ENCODE measurements around the gene HSPBAP1. TPM values are rescaled to one million over a fixed set of nuclear protein-coding genes. Genes with fewer than 3 reads are reported as not detected.
"Not testable (repeated sequence)": the region's sequence is repeated elsewhere in the genome, so short reads cannot be mapped to it uniquely, and the experiment has no call there.

The HSPBAP1 gene
- total RNA-seq, 4 donors from 2014 or later: 9.6 to 19.0 (median 11.0) TPM

- TF ChIP-seq POLR2A (IDR thresholded peaks at IDR 0.05) (no peak), CTCF (IDR thresholded peaks at IDR 0.05) (no peak)
- WGBS, 2 donors: 76 to 80% methylated on average over 3 of the region's 3 CpGs
These were observed 66.3 kb downstream of the HSPBAP1 start for GRCh38 chr3:122727294-122727693.

GRCh38 chr3:122725106-122725505, 68.5 kb downstream of the HSPBAP1 start:
- no peak overlapping the region for H3K4me3 ChIP-seq (ENCODE audit: low read depth, poor library complexity, severe bottlenecking)
- intact Hi-C loops (cut with DNase I; ENCODE audit: low total_unique reads): no loop called here
- no peak for DNase-seq (ENCODE audit: low spot score in 2 of 2)
- WGBS, 2 donors: 96 to 97% methylated on average over 20 of the region's 20 CpGs
- TF ChIP-seq CTCF (IDR thresholded peaks at IDR 0.05) (no peak), POLR2A (IDR thresholded peaks at IDR 0.05) (no peak)

More at GRCh38 chr3:122727294-122727693, 66.3 kb downstream of the HSPBAP1 start:
- intact Hi-C loops (cut with DNase I; ENCODE audit: low total_unique reads): no loop called here
- H3K4me3 ChIP-seq (ENCODE audit: low read depth, poor library complexity, severe bottlenecking): no peak overlapping the region
- no peak for DNase-seq (ENCODE audit: low spot score in 2 of 2)

- no peak for DNase-seq (ENCODE audit: low spot score in 2 of 2)
- no peak for TF ChIP-seq POLR2A (IDR thresholded peaks at IDR 0.05)
- no peak for TF ChIP-seq CTCF (IDR thresholded peaks at IDR 0.05)
- WGBS, 2 donors: 53 to 59% methylated on average over 3 of the region's 3 CpGs
- intact Hi-C loops (cut with DNase I; ENCODE audit: low total_unique reads): no loop called here
- H3K4me3 ChIP-seq (ENCODE audit: low read depth, poor library complexity, severe bottlenecking): no peak overlapping the region
These were observed 74.2 kb downstream of the HSPBAP1 start for GRCh38 chr3:122719273-122719921.

GRCh38 chr3:122716667-122717066, 77.0 kb downstream of the HSPBAP1 start:
- intact Hi-C loops (cut with DNase I; ENCODE audit: low total_unique reads): no loop called here
- no peak for DNase-seq (ENCODE audit: low spot score in 2 of 2)
- H3K4me3 ChIP-seq (ENCODE audit: low read depth, poor library complexity, severe bottlenecking): no peak overlapping the region
- 80 to 97% methylated on average over 4 of the region's 4 CpGs for WGBS, 2 donors
- TF ChIP-seq CTCF (IDR thresholded peaks at IDR 0.05): no peak
- TF ChIP-seq POLR2A (IDR thresholded peaks at IDR 0.05): no peak

GRCh38 chr3:122714273-122714672, 79.4 kb downstream of the HSPBAP1 start:
- WGBS, 2 donors: 82 to 91% methylated on average over 3 of the region's 3 CpGs
- TF ChIP-seq CTCF (IDR thresholded peaks at IDR 0.05) (no peak), POLR2A (IDR thresholded peaks at IDR 0.05) (no peak)
- intact Hi-C loops (cut with DNase I; ENCODE audit: low total_unique reads): no loop called here

GRCh38 chr3:122710616-122711251, 82.9 kb downstream of the HSPBAP1 start:
- DNase-seq (ENCODE audit: low spot score in 2 of 2); intact Hi-C loops (cut with DNase I; ENCODE audit: low total_unique reads); H3K4me3 ChIP-seq (ENCODE audit: low read depth, poor library complexity, severe bottlenecking): not testable (repeated sequence)
- 95 to 100% methylated on average over 1 of the region's 1 CpG for WGBS, 2 donors

More at GRCh38 chr3:122714273-122714672, 79.4 kb downstream of the HSPBAP1 start:
- no peak overlapping the region for H3K4me3 ChIP-seq (ENCODE audit: low read depth, poor library complexity, severe bottlenecking)
- no peak for DNase-seq (ENCODE audit: low spot score in 2 of 2)
